Measurements from ENCODE around the gene BST2. TPM values are rescaled to one million over a fixed set of nuclear protein-coding genes. Genes with fewer than 3 reads are reported as not detected.

Gene BST2
- total and polyA plus RNA-seq, 10 donors: 91.4 to 257 (median 168) TPM

GRCh38 chr19:17406046-17406886 is 836 bp upstream of the BST2 start:
- Histone ChIP-seq H3K27me3 (replicated peaks in 1 of 7) (no peaks in the 10 kb centered on the region), H3K9me3 (no peaks in the 10 kb centered on the region), H3K36me3 (peaks cover 0 to 36% (median 12%) of the 10 kb centered on the region in 6 donors), H3K4me1 (peaks cover 25 to 84% (median 61%) of the 10 kb centered on the region in 6 donors), H3K4me3 (peak overlapping the region; percentile 60 to 80 (median 70)), H3K27ac (peak overlapping the region; percentile 91 to 97 (median 94))
- DNase-seq: no peak
- intact Hi-C loops (cut with DNase I; ENCODE audit: low total_unique reads): no loop called here
- WGBS, 5 donors: 17 to 21% (median 19%) methylated on average over 9 to 10 of the region's 10 CpGs
- TF ChIP-seq POLR2A (IDR thresholded peaks at IDR 0.05): no peak
- peak in 1 of 3 donors; percentile 35 for TF ChIP-seq POLR2AphosphoS5 (IDR thresholded peaks at IDR 0.05)
- TF ChIP-seq CTCF (IDR thresholded peaks at IDR 0.05 in 8 of 11, conservative IDR thresholded peaks at IDR 0.05 in 3 of 11): no peak

- DNase-seq: no peak
- Histone ChIP-seq H3K4me1 (peaks cover 25 to 79% (median 59%) of the 10 kb centered on the region in 6 donors), H3K4me3 (peak overlapping the region; percentile 60 to 80 (median 70)), H3K9me3 (no peaks in the 10 kb centered on the region), H3K36me3 (peaks cover 0 to 43% (median 24%) of the 10 kb centered on the region in 6 donors), H3K27me3 (replicated peaks in 1 of 7) (no peaks in the 10 kb centered on the region), H3K27ac (peak overlapping the region; percentile 91 to 97 (median 94))
- 9 to 34% (median 22%) methylated on average over 7 of the region's 7 CpGs for WGBS, 5 donors
- TF ChIP-seq CTCF (IDR thresholded peaks at IDR 0.05 in 8 of 11, conservative IDR thresholded peaks at IDR 0.05 in 3 of 11) (no peak), POLR2A (IDR thresholded peaks at IDR 0.05) (no peak), POLR2AphosphoS5 (IDR thresholded peaks at IDR 0.05) (no peak)
- intact Hi-C loops (cut with DNase I; ENCODE audit: low total_unique reads): no loop called here
These were observed 695 bp downstream of the BST2 start for GRCh38 chr19:17404621-17405249.

- Histone ChIP-seq H3K4me1 (peaks cover 25 to 81% (median 55%) of the 10 kb centered on the region in 6 donors), H3K4me3 (peak overlapping the region; percentile 60 to 80 (median 70)), H3K36me3 (peaks cover 0 to 48% (median 26%) of the 10 kb centered on the region in 6 donors), H3K27ac (peak overlapping the region; percentile 36 to 97 (median 94)), H3K9me3 (no peaks in the 10 kb centered on the region), H3K27me3 (replicated peaks in 1 of 7) (no peaks in the 10 kb centered on the region)
- DNase-seq: no peak
- TF ChIP-seq POLR2A (IDR thresholded peaks at IDR 0.05): no peak
- no peak for TF ChIP-seq POLR2AphosphoS5 (IDR thresholded peaks at IDR 0.05)
- TF ChIP-seq CTCF (IDR thresholded peaks at IDR 0.05 in 8 of 11, conservative IDR thresholded peaks at IDR 0.05 in 3 of 11): no peak
- intact Hi-C loops (cut with DNase I; ENCODE audit: low total_unique reads): no loop called here
- WGBS, 5 donors: 22 to 48% (median 41%) methylated on average over 6 of the region's 6 CpGs
These were observed 1.4 kb downstream of the BST2 start for GRCh38 chr19:17404015-17404414.

Measured in spleen (tissue), 11 donors.